ENCODE results near the gene HOXD3. TPM values are rescaled to one million over a fixed set of nuclear protein-coding genes. Genes with fewer than 3 reads are reported as not detected.

HOXD3 gene
- polyA plus RNA-seq, 1 of the 3 experiments (the other 2 are of a cell fraction): 0.81 TPM

DNA sequence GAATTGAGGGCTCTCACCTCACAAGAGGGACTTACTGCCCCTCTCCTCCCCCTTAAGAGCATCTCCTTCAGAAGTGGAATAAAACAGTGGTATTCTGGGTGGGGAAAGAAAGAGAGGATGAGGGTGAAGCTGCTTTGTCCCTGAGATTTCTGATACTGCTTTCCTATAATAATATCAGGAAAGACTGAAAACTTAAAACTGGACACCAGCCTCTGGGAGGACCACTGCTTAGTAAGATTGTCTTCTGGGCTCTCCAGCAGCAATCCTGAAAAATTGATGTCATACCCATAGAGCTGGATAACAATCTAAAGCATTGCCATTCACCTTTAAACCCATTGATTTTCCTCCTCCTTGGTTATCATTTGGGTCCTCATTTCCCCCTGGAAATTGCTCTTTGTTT is 10.5 kb upstream of the HOXD3 start:
- Histone ChIP-seq H3K9me3 (no peaks in the 10 kb centered on the region), H3K27me3 (ENCODE audit: insufficient read depth) (no peaks in the 10 kb centered on the region), H3K9me2 (no peaks in the 10 kb centered on the region), H3K4me3 (ENCODE audit: low read depth in 2 of 2, low read length in 1 of 2) (no peak overlapping the region), H4K20me1 (ENCODE audit: insufficient read depth) (no peaks in the 10 kb centered on the region), H3K9ac (no peak overlapping the region), H3F3A (replicated peaks; ENCODE audit: insufficient read depth) (no peaks in the 10 kb centered on the region), H3K4me1 (ENCODE audit: control insufficient read depth in 1 of 2, insufficient read depth in 2 of 2, low read depth in 1 of 2, low read length in 1 of 2) (peaks cover 0 to 8% of the 10 kb centered on the region in 2 experiments; a peak in 1 of 4 replicates), H3K79me2 (ENCODE audit: insufficient read depth) (peaks cover 4% of the 10 kb centered on the region), H3K36me3 (replicated peaks in 1 of 2; ENCODE audit: control insufficient read depth in 1 of 2, insufficient read depth in 2 of 2, low read length in 1 of 2) (no peaks in the 10 kb centered on the region), H3K27ac (ENCODE audit: low read depth in 2 of 2, low read length in 1 of 2) (no peak overlapping the region), H2AFZ (ENCODE audit: low read depth) (no peak overlapping the region), H3K4me2 (no peak overlapping the region)
- DNase-seq: no peak
- TF ChIP-seq, protein P1, sequence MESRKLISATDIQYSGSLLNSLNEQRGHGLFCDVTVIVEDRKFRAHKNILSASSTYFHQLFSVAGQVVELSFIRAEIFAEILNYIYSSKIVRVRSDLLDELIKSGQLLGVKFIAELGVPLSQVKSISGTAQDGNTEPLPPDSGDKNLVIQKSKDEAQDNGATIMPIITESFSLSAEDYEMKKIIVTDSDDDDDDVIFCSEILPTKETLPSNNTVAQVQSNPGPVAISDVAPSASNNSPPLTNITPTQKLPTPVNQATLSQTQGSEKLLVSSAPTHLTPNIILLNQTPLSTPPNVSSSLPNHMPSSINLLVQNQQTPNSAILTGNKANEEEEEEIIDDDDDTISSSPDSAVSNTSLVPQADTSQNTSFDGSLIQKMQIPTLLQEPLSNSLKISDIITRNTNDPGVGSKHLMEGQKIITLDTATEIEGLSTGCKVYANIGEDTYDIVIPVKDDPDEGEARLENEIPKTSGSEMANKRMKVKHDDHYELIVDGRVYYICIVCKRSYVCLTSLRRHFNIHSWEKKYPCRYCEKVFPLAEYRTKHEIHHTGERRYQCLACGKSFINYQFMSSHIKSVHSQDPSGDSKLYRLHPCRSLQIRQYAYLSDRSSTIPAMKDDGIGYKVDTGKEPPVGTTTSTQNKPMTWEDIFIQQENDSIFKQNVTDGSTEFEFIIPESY (IDR thresholded peaks at IDR 0.05; ENCODE audit: borderline replicate concordance, low read depth): no peak
- TF ChIP-seq, protein P2, sequence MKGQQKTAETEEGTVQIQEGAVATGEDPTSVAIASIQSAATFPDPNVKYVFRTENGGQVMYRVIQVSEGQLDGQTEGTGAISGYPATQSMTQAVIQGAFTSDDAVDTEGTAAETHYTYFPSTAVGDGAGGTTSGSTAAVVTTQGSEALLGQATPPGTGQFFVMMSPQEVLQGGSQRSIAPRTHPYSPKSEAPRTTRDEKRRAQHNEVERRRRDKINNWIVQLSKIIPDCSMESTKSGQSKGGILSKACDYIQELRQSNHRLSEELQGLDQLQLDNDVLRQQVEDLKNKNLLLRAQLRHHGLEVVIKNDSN (IDR thresholded peaks at IDR 0.05; ENCODE audit: borderline replicate concordance, low read depth): no peak
- TF ChIP-seq TAF1 (IDR thresholded peaks at IDR 0.05; ENCODE audit: borderline replicate concordance, low read depth, low read length): no peak
- TF ChIP-seq, protein P3, sequence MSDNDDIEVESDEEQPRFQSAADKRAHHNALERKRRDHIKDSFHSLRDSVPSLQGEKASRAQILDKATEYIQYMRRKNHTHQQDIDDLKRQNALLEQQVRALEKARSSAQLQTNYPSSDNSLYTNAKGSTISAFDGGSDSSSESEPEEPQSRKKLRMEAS (IDR thresholded peaks at IDR 0.05; ENCODE audit: low read depth): no peak
- no peak for TF ChIP-seq CHD2 (IDR thresholded peaks at IDR 0.05; ENCODE audit: low read length, partially characterized antibody)
- no peak for TF ChIP-seq RAD21 (IDR thresholded peaks at IDR 0.05; ENCODE audit: low read length)
- no peak for TF ChIP-seq TEAD4 (IDR thresholded peaks at IDR 0.05; ENCODE audit: borderline replicate concordance, insufficient read depth)
- ChIA-PET CTCF (interaction anchor here (1.1 to 11.3 kb wide), 5 partner anchors 309 to 505 kb away, joined by 3 to 154 read pairs (median 4); no protein-coding TSS in a partner anchor), POLR2A (no interaction called here)

GRCh38 chr2:176147210-176147799 is 9.8 kb upstream of the HOXD3 start:
- H3K79me2 ChIP-seq (ENCODE audit: insufficient read depth): peaks cover 4% of the 10 kb centered on the region
- CTCF ChIA-PET: interaction anchor here (0.6 to 1.4 kb wide), 6 partner anchors 407 to 505 kb away, joined by 3 to 4 read pairs (median 4); no protein-coding TSS in a partner anchor

More at GRCh38 chr2:176147210-176147799, 9.8 kb upstream of the HOXD3 start:
- Histone ChIP-seq H3K9me2 (no peaks in the 10 kb centered on the region), H3K9ac (no peak overlapping the region), H3K4me2 (no peak overlapping the region), H3K4me3 (ENCODE audit: low read depth in 2 of 2, low read length in 1 of 2) (no peak overlapping the region), H4K20me1 (ENCODE audit: insufficient read depth) (no peaks in the 10 kb centered on the region), H3K27ac (ENCODE audit: low read depth in 2 of 2, low read length in 1 of 2) (no peak overlapping the region), H3K27me3 (ENCODE audit: insufficient read depth) (no peaks in the 10 kb centered on the region), H3K36me3 (replicated peaks in 1 of 2; ENCODE audit: control insufficient read depth in 1 of 2, insufficient read depth in 2 of 2, low read length in 1 of 2) (no peaks in the 10 kb centered on the region), H3K4me1 (ENCODE audit: control insufficient read depth in 1 of 2, insufficient read depth in 2 of 2, low read depth in 1 of 2, low read length in 1 of 2) (peaks cover 0 to 8% of the 10 kb centered on the region in 2 experiments; a peak in 1 of 4 replicates), H3K9me3 (no peaks in the 10 kb centered on the region), H2AFZ (ENCODE audit: low read depth) (no peak overlapping the region), H3F3A (replicated peaks; ENCODE audit: insufficient read depth) (no peaks in the 10 kb centered on the region)
- POLR2A ChIA-PET: no interaction called here
- TF ChIP-seq NRF1 (IDR thresholded peaks at IDR 0.05; ENCODE audit: low read depth, low read length) (no peak), TCF12 (IDR thresholded peaks at IDR 0.05) (no peak)
- WGBS (ENCODE audit: low lambda C conversion rate): 95% methylated on average over 32 of the region's 32 CpGs
- DNase-seq: no peak
